Hippocampal formation (tissue), 2 donors: Measurements from ENCODE around the gene IGF2.
"Not testable (repeated sequence)": the region's sequence is repeated elsewhere in the genome, so short reads cannot be mapped to it uniquely, and the experiment has no call there.

Source experiments
- DNase-seq, 2 donors: peaks; one replicate each; lab custom pipeline; 2025; lab: John Stamatoyannopoulos, UW

The IGF2 gene

GRCh38 chr11:2139123-2139521 is at the start of gene IGF2:
Gene IGF2 (minus strand): TSS chr11:2139389. CDS start chr11:2135523, 3,866 bp downstream.
- DNase-seq, result no peak

DNA sequence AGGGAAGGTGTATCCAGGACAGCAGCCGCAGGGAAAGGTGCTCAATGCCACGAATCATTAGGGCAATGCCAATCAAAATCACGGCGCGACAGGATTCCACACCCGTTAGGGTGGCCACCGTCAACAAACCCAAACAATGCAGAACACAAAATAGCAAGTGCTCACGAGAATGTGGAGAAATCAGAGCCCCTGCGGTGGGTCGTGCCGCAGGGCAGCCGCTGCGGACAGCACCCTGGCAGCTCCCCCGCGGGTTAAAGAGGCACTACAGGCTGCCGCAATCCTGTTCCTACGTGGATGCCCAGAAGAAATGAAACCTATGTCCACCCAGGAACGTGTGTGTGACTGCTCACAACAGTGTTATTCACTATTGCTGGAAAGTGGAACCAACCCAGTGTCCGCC is 49.6 kb upstream of the IGF2 start:
- no peak for DNase-seq

- no peak for DNase-seq
Observed at GRCh38 chr11:2187280-2187707, 48.1 kb upstream of the IGF2 start.

DNA sequence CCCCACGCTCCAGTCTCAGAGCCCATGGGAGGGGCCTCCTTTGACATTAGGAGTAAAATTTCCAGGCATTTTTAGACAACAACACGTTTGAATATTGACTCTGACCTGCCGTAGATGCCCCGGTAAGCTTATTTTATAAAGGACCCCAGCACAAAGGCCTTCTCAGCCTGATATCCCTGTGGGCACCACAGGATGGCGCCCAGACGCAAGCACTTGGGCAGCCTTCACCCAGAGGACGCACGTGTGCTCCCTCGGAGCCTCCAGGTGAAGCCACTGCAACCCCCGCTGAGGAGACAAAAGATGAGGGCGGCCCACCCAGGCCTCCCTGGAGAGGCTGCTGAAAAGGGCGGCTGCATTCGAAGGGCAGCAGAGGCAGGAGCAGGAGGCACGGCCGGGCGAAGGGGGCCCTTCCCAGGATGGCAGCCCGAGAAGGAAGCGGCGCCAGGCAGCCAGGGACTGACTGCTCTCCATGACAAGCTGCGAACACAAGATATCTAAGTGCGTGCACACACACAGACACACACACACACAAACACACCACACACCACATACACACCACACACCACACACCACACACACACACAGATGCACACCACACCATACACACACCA is 47.6 kb upstream of the IGF2 start:
- DNase-seq, result no peak

GRCh38 chr11:2185324-2186085 is 46.3 kb upstream of the IGF2 start:
- no peak for DNase-seq

GRCh38 chr11:2182692-2183474 is 43.7 kb upstream of the IGF2 start:
- no peak for DNase-seq

- DNase-seq, result no peak
Observed at GRCh38 chr11:2182075-2182474, 42.9 kb upstream of the IGF2 start.

DNA sequence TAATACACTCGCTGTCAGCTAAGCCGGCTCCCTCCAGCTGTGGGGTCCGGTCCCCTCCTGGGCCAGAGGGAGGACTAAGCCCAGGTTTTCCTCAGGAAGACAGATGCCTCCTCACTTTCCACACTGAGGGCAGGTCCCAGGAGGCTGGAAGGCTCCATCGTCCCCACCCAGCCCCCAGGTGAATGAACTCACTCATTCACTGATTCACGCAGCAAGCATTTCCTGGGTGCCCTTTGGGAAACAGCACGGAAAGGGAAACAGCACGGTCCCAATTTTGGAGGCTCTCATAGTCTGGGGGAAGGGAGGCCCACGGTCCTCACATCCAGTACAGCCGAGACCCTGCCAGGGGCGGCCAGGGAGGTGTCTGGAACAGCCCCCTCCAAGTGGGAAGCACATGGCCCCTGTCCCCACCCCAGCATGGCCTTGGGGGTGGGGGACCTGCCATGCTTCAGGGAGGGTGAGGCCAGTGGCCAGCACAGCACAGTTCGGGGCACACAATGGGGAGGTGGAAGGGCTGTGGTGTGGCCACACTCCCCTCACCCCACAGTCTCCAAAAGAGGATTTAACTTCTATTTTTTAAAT is 41.7 kb upstream of the IGF2 start:
- DNase-seq, result no peak

DNA sequence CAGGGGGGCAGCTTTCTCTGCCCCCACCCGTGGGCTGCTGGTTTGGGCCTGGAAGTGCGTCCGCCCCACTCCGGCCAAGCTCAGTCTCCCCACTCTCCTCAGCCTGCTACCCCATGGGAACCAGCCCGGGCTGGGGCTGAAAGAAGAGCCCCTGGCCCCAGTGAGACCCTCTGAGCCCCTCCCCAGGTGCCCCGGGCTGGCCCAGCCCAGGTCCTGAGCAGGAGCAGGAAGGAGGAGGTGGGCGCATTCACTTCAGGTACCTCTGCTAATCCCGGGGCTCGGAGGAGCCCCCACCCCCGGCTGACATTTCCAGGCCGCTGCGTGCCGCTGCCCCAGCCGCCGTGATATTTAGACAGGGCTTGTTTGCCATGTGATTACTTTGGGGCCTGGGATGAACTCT is 41.2 kb upstream of the IGF2 start:
- DNase-seq, result no peak

DNA sequence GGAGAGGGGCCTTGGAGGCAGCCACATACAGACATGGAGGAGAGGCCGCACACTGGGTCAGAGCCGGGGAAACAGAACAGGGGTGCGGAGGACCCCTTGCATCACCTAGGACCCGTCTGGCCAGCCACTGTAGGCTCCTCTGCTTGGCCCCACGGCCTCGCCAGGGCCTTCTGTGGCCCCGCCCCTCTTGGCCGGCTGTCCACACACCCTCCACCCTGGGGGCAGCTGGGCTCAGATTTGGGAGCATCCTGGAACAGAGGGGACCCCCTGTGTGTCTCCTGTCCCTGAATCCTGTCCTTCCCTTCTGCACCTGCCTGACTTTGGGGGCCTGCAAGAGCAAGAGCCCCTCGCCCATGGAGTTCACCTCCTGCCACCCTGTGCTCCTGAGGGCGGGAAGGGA is 40.3 kb upstream of the IGF2 start:
- no peak for DNase-seq

GRCh38 chr11:2178906-2179494 is 39.8 kb upstream of the IGF2 start:
- no peak for DNase-seq

DNA sequence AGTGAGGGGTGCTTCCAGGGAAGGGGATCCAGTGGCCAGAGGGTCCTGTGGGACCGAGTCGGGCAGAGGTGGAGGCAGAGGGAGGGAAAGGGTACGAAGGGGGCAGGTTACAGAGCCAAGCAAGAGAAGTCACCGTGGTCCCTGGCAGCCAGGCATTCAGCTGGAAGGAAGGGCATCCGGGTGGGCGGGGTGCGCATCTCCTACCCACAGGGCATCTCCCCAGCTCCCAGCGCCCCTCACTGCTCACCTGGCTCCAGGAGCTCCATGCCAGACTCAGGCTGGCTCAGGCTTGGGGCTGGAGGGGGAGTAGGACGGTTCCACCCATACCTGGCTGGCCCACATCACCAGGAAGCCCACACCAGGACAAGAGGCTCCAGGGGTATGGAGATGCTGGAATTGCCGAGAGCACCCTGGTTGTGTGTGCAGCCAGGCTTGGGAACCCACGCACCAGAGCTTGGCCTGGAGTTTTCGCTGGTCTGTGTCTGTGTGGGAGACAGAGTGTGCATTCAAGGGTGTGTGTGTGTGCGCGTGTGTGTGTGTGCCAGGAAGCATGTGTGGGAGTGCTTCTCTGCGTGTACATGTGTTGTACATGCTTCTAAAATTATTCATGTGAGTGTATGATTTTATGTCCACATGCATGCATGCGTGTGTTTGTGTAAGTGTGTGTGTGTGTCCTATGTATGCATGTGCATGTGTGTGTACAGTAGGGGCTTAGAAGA is 39.0 kb upstream of the IGF2 start:
- DNase-seq, result not testable (repeated sequence)

- no peak for DNase-seq
Observed at GRCh38 chr11:2177076-2177475, 37.9 kb upstream of the IGF2 start.

GRCh38 chr11:2176389-2176900 is 37.3 kb upstream of the IGF2 start:
- DNase-seq, result no peak

DNA sequence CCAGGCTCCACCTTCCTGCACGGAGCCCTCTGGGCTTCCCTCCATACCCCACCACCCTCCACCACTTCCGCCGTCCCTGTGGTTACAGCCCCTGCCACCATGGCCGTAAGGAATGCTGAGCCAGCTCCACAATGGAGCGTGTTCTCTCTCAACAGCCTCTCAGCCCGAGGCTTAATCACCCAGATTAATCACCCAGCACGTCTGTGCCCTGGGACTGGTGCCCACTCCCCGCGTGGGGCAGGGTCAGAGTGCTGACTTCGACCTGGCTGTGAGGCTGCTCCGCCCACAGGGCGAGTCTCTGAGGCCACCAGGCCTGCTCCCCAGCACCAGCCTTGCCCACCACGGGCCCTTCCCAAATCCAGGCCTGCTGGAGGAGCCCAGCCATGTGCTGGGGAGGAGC is 36.5 kb upstream of the IGF2 start:
- no peak for DNase-seq

DNA sequence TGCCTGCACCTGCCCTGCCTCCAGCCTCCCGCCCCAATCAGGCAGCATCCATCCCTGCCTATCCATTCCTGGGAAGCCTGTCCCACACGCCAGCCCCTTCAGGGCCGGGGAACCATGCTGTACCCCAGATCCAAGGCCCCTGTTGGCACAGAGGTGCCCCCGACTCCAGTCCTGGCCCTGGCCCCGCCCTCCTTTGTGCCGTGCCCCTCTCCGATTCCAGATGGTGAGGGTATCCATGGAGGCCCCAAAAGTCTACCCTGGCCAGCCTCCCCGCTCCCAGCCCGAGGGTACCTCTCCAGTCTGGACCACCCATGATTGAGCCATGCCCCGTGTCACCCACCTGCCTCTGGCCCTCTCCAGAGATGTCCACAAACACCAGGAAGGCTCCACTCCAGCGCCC is 35.2 kb upstream of the IGF2 start:
- DNase-seq, result no peak

DNA sequence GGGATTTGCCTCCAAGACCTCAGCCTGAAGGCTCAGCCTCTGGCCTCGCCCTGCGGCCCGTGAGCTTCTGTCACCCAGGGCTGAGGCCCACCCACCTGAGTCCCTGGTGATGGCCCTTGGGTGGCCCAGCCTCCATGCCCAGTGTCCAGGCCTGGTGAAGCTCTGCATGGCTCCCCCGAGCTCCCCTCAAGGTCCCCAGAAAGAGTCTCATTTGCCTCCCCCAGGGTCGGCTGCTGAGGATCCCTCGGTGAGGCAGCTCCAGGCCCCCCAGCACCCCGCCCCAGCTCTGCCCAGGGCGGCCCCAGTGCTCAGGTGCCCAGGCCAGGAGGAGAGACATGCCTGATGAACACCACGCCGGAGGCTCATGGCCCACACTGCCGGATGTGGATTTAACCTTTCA is 34.6 kb upstream of the IGF2 start:
- DNase-seq, result no peak

GRCh38 chr11:2173150-2173693 is 34.0 kb upstream of the IGF2 start:
- no peak for DNase-seq

DNA sequence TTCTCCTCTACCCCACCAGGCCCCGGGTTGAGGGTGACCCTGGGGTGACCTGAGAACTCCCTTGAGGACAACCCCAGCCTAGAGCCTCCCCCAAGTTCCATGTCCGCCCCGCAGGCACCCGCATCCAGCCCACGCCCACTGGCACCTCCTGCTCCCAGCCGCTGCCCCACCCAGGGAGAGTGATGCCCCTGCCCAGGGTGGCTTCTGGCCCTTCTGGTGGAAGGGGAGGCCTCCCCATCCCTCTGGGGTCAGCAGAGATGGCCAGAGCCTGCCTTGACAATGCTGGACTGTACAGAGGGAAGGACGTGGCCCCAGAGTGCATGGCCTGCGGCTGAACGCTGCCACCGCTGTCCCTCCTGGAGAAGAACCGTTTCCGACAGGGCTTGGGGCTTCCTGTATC is 33.5 kb upstream of the IGF2 start:
- no peak for DNase-seq

- no peak for DNase-seq
Observed at GRCh38 chr11:2171591-2172003, 32.4 kb upstream of the IGF2 start, which contains the start of gene TH. Gene TH (minus strand): TSS chr11:2171815. CDS start chr11:2171786, 29 bp downstream.
